ENCODE data around the gene TBC1D22A. TPM values are rescaled to one million over a fixed set of nuclear protein-coding genes. Genes with fewer than 3 reads are reported as not detected.

TBC1D22A gene
- total RNA-seq, 1 donor from 2014 or later = 24.2 TPM

GRCh38 chr22:47188261-47189055 lies 426.0 kb downstream of the TBC1D22A start:
- Mint-ChIP-seq H3K9me3 (ENCODE audit: unreplicated experiment) (peaks cover 7% of the 10 kb centered on the region), H3K36me3 (ENCODE audit: low read depth, unreplicated experiment) (no peaks in the 10 kb centered on the region), H3K27me3 (ENCODE audit: low read depth, unreplicated experiment) (peaks cover 3% of the 10 kb centered on the region), H3K27ac (ENCODE audit: unreplicated experiment) (no peak overlapping the region), H3K4me1 (ENCODE audit: low read depth, unreplicated experiment) (no peaks in the 10 kb centered on the region), H3K4me3 (ENCODE audit: unreplicated experiment) (no peak overlapping the region)
- H3K4me1 ChIP-seq (ENCODE audit: insufficient read depth, low read length) = no peaks in the 10 kb centered on the region
- no peaks in the 10 kb centered on the region for H3K27me3 ChIP-seq (ENCODE audit: insufficient read depth, low read length)
- H3K9ac ChIP-seq (ENCODE audit: low read length) = no peak overlapping the region
- H3K36me3 ChIP-seq (ENCODE audit: insufficient read depth, low read length) = no peaks in the 10 kb centered on the region
- H4K20me1 ChIP-seq (ENCODE audit: insufficient read depth, low read length) = no peaks in the 10 kb centered on the region
- FAIRE-seq = no peak
- no peak overlapping the region for H2AFZ ChIP-seq (ENCODE audit: low read depth, low read length)
- no peak for TF ChIP-seq EZH2 (IDR thresholded peaks at IDR 0.05; ENCODE audit: insufficient read depth, low read length)
- TF ChIP-seq, protein P1, sequence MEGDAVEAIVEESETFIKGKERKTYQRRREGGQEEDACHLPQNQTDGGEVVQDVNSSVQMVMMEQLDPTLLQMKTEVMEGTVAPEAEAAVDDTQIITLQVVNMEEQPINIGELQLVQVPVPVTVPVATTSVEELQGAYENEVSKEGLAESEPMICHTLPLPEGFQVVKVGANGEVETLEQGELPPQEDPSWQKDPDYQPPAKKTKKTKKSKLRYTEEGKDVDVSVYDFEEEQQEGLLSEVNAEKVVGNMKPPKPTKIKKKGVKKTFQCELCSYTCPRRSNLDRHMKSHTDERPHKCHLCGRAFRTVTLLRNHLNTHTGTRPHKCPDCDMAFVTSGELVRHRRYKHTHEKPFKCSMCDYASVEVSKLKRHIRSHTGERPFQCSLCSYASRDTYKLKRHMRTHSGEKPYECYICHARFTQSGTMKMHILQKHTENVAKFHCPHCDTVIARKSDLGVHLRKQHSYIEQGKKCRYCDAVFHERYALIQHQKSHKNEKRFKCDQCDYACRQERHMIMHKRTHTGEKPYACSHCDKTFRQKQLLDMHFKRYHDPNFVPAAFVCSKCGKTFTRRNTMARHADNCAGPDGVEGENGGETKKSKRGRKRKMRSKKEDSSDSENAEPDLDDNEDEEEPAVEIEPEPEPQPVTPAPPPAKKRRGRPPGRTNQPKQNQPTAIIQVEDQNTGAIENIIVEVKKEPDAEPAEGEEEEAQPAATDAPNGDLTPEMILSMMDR (IDR thresholded peaks at IDR 0.05; ENCODE audit: insufficient read depth, low read depth, low read length) = no peak
- no peak overlapping the region for H3K4me3 ChIP-seq (ENCODE audit: insufficient read depth, low read depth, low read length)
- H3K27ac ChIP-seq (ENCODE audit: low read depth, low read length) = no peak overlapping the region
- H3K4me2 ChIP-seq (ENCODE audit: low read length) = no peak overlapping the region
- H3K79me2 ChIP-seq (ENCODE audit: insufficient read depth, low read length) = no peaks in the 10 kb centered on the region
- no peaks in the 10 kb centered on the region for H3K9me3 ChIP-seq (ENCODE audit: insufficient read depth, low read depth, low read length)
- no peak for DNase-seq (ENCODE audit: low read depth)

DNA sequence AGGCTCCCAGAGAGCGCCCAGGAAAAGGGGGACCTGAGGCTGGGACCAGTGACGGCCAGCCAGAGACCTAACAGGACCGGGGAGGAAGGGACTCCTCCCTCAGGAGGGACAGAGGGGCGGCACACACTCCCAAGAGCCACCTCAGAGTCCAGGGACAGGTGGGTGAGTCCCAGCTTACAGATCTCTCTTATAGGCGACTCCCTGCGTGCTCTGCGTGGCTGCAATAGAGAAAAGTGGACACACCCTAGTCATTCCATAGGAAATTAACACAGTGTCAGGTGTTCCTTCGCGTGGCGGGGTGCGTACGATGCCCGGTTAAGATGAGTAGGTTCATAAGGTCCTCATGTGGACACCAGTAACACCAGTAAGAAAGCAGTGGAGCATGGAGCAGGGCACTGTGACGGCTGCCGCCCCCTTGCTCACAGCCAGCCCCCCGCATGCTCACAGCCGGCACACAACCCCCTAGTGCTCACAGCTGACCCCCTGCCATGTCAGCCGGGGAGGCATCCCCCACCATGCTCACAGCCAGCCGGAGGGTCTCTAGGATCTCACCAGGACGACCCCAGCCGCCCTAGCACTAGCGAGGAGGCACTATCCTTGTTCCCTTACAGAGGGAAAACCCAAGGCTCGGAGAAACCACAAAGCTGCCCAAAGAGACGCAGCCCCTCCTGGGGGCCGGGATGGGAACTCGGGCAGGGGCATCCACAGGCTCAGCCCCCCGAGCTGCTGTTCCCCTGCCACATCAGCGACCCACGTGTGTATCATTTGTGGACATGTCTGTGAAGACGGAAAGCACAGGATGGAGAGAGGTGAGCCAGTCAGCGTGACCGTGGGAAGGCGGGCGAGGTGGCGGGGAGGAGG lies 426.8 kb downstream of the TBC1D22A start:
- Histone ChIP-seq H3K9ac (ENCODE audit: low read length) (no peak overlapping the region), H3K4me1 (ENCODE audit: insufficient read depth, low read length) (no peaks in the 10 kb centered on the region), H3K27me3 (ENCODE audit: insufficient read depth, low read length) (no peaks in the 10 kb centered on the region), H4K20me1 (ENCODE audit: insufficient read depth, low read length) (no peaks in the 10 kb centered on the region), H3K4me2 (ENCODE audit: low read length) (no peak overlapping the region), H3K36me3 (ENCODE audit: insufficient read depth, low read length) (no peaks in the 10 kb centered on the region), H3K27ac (ENCODE audit: low read depth, low read length) (no peak overlapping the region), H3K79me2 (ENCODE audit: insufficient read depth, low read length) (no peaks in the 10 kb centered on the region), H3K4me3 (ENCODE audit: insufficient read depth, low read depth, low read length) (no peak overlapping the region), H2AFZ (ENCODE audit: low read depth, low read length) (no peak overlapping the region), H3K9me3 (ENCODE audit: insufficient read depth, low read depth, low read length) (no peaks in the 10 kb centered on the region)
- no peaks in the 10 kb centered on the region for H3K4me1 Mint-ChIP-seq (ENCODE audit: low read depth, unreplicated experiment)
- TF ChIP-seq, protein P1 (IDR thresholded peaks at IDR 0.05; ENCODE audit: insufficient read depth, low read depth, low read length) = no peak
- TF ChIP-seq EZH2 (IDR thresholded peaks at IDR 0.05; ENCODE audit: insufficient read depth, low read length) = no peak
- H3K9me3 Mint-ChIP-seq (ENCODE audit: unreplicated experiment) = peaks cover 6% of the 10 kb centered on the region
- no peaks in the 10 kb centered on the region for H3K36me3 Mint-ChIP-seq (ENCODE audit: low read depth, unreplicated experiment)
- H3K27me3 Mint-ChIP-seq (ENCODE audit: low read depth, unreplicated experiment) = peaks cover 4% of the 10 kb centered on the region
- FAIRE-seq (no peak), DNase-seq (ENCODE audit: low read depth) (no peak)
- no peak overlapping the region for H3K4me3 Mint-ChIP-seq (ENCODE audit: unreplicated experiment)
- H3K27ac Mint-ChIP-seq (ENCODE audit: unreplicated experiment) = no peak overlapping the region

All from astrocyte (in vitro differentiated cells and primary cell).